Measurements from ENCODE around the gene BTN1A1. TPM values are rescaled to one million over a fixed set of nuclear protein-coding genes. Genes with fewer than 3 reads are reported as not detected.
"Not testable (repeated sequence)": the region's sequence is repeated elsewhere in the genome, so short reads cannot be mapped to it uniquely, and the experiment has no call there.

Gene BTN1A1
- total RNA-seq, 3 donors from 2014 or later = 0.10 TPM; not detected in 2

DNA sequence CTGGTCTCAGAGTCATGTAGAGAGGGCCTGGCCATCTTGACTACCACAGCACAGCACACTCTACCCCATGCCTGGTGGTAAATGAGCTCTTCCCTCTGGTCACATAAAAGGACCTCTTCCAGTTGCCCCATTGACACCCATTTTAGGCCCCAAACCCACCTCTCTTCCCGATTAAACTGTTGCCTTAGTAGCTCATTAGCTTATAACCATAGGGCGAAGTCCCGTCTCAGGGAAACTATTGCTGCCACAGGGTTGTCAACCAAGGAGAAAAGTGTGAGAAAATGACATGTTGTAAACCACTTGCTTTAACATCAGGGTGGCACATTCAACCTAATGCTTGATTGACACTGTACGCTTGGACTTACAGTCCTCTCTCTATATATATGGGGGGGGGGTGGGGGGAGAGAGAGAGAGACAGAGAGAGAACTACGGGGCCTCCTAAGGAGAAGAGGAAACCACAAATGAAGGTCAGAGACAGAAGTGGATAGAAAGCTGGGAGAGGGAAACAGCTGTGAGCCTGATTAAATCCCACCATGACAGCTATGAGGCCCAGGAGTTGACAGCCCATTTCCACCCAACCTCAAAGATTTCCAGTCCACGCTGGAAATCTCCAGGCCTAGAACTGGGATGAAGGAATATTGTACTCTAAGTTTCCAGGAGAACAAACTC is 14.9 kb upstream of the BTN1A1 start:
- ATAC-seq = no peak
- H3K36me3 Mint-ChIP-seq (ENCODE audit: insufficient read depth) = peaks cover 2% of the 10 kb centered on the region
- DNase-seq = no peak
- H3K4me3 Mint-ChIP-seq = no peak overlapping the region
- H3K9me3 Mint-ChIP-seq = peaks cover 7% of the 10 kb centered on the region
- H3K4me1 Mint-ChIP-seq (ENCODE audit: low read depth) = no peaks in the 10 kb centered on the region
- H3K27me3 Mint-ChIP-seq (ENCODE audit: low read depth) = no peaks in the 10 kb centered on the region

DNA sequence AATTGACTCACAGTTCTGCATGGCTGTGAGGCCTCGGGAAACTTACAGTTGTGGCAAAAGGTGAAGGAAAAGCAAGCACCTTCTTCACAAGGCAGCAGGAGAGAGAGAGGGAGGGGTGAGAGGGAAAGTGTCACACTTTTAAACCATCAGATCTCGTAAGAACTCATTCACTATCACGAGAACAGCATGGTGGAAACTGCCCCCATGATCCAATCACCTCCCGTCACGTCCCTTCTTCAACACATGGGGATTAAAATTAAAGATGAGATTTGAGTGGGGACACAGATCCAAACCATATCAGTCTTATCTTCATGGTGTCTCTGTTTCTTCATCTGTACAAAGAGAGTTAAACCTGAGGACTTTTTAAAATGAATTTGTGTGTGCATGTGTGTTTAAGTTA is 13.7 kb upstream of the BTN1A1 start:
- no peak for ATAC-seq
- Mint-ChIP-seq H3K9me3 (peaks cover 7% of the 10 kb centered on the region), H3K27me3 (ENCODE audit: low read depth) (no peaks in the 10 kb centered on the region), H3K4me3 (no peak overlapping the region), H3K4me1 (ENCODE audit: low read depth) (no peaks in the 10 kb centered on the region), H3K36me3 (ENCODE audit: insufficient read depth) (peaks cover 2% of the 10 kb centered on the region)
- DNase-seq = no peak

DNA sequence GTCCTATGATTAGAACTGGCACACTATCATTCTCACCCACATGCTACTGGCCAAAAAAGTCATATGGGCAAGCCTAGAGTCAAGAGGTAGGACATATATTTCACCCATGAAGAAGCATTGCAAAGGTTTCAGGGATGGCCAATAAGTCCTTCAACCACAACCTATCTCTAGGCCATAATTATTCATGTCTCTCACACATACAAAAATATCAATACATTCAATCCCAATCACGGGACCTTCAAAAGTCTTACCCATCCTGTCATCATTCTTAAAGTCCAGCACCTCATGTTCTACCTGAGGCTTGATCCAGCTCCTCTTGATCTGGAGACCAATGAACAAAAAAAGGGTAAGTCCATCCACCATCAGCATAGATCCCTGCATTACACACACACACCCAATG is 12.6 kb upstream of the BTN1A1 start:
- ATAC-seq (no peak), DNase-seq (no peak)
- H3K4me3 Mint-ChIP-seq = no peak overlapping the region
- H3K4me1 Mint-ChIP-seq (ENCODE audit: low read depth) = no peaks in the 10 kb centered on the region
- peaks cover 7% of the 10 kb centered on the region for H3K9me3 Mint-ChIP-seq
- H3K27me3 Mint-ChIP-seq (ENCODE audit: low read depth) = no peaks in the 10 kb centered on the region
- peaks cover 2% of the 10 kb centered on the region for H3K36me3 Mint-ChIP-seq (ENCODE audit: insufficient read depth)

DNA sequence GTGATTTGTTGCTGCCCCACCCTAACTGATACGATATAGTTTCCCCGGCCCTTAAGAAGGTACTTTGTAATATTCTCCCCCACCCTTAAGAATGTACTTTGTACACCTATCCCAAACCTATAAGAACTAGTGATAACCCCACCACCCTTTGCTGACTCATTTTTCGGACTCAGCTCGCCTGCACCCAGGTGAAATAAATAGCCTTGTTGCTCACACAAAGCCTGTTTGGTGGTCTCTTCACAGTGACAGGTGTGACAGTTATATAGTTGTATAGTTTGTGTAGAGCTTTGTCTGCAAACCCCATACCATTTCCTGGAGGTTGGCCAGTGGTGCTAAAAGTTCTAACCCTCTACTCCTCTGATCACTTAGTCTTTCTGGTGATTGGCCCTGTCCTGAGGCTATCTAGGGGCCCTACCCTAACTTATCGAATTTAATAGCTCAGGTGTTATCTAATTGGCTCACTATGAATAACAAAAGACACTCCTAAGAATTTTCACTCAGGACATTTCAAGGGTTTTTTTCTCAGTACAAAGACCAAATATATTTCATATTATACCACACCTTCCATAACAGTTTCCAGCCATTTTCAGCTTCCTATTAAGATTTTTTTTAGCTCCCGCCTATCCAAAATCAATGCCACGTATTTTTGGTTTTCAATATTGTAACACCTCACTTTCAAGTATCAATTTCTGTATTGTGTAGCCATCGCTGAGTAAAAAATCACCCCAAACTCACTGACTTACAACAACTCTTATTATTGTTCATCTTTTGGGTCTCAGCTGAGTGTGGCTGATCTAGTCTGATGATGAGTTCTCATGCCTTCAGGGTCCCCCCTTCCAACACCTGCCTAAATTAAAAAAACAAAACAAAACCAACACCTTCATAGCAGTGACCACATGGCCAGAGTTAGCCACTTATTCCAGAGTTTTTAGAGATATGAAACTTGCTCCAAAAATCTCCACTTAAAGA is 9.8 kb upstream of the BTN1A1 start:
- Mint-ChIP-seq H3K4me3 (no peak overlapping the region), H3K27me3 (ENCODE audit: low read depth) (no peaks in the 10 kb centered on the region), H3K9me3 (peaks cover 7% of the 10 kb centered on the region), H3K36me3 (ENCODE audit: insufficient read depth) (peaks cover 2% of the 10 kb centered on the region), H3K4me1 (ENCODE audit: low read depth) (no peaks in the 10 kb centered on the region)
- DNase-seq (no peak), ATAC-seq (no peak)

DNA sequence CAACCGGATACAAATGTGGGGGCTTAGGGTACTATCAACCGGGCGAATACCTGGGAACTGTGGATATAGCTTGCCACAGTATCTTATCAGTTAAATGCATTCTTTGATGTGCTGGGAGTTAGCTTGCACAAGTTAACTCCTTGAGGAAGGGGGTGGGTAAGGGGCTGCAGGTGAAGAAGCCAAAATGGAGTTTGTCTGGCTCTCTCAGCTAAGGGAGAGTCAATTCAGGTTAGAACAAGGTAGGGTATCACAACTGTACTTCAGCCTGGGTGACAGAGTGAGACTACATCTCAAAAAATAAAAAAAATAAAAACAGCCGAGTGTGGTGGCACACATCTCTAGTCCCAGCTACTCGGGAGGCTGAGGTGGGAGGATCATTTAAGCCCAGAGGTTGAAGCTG is 8.5 kb upstream of the BTN1A1 start:
- H3K4me1 Mint-ChIP-seq (ENCODE audit: low read depth) = no peaks in the 10 kb centered on the region
- no peak for ATAC-seq
- no peak overlapping the region for H3K4me3 Mint-ChIP-seq
- H3K27me3 Mint-ChIP-seq (ENCODE audit: low read depth) = peaks cover 2% of the 10 kb centered on the region
- DNase-seq = no peak
- peaks cover 2% of the 10 kb centered on the region for H3K36me3 Mint-ChIP-seq (ENCODE audit: insufficient read depth)
- peaks cover 7% of the 10 kb centered on the region for H3K9me3 Mint-ChIP-seq

DNA sequence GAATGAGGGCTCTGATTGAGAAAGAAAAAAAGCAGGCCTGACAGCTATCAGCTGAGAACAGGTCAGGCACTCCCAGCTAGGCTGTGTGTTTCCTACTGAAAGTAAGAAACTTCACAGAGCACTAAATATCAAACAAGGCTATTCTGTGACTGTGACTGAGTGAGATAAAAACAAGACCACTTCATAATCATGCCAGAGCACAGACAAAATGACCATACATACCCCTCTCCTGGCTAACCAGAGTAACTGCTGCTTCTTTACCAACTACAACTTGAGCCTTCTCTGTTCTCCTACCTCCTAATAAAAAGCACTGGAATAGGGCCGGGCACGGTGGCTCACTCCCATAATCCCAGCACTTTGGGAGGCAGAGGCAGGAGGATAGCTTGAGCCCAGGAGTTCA is 6.8 kb upstream of the BTN1A1 start:
- ATAC-seq (peak in 1 of 2 donors; percentile 18), DNase-seq (no peak)
- no peaks in the 10 kb centered on the region for H3K4me1 Mint-ChIP-seq (ENCODE audit: low read depth)
- H3K4me3 Mint-ChIP-seq = no peak overlapping the region
- no peaks in the 10 kb centered on the region for H3K9me3 Mint-ChIP-seq
- H3K36me3 Mint-ChIP-seq (ENCODE audit: insufficient read depth) = no peaks in the 10 kb centered on the region
- H3K27me3 Mint-ChIP-seq (ENCODE audit: low read depth) = peaks cover 2% of the 10 kb centered on the region

DNA sequence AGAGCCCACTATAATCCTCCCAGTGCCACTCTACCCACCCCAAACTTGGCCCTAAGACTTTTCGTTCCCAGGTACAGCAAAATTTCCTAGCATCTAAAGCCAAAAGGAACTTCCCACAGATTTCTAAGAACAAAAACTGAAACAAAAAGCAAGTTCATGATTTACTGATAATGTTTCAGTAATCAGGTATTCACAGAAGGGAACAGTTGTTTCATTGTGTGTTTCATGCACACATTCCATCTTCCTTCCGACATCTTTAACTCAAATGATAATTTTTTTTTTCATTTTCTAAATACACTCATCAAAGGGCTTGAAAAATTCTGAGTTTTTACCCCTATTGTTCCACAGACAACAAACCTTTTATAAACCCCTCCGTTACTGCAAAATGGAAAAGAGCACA is 6.0 kb upstream of the BTN1A1 start:
- Mint-ChIP-seq H3K4me3 (no peak overlapping the region), H3K27me3 (ENCODE audit: low read depth) (peaks cover 2% of the 10 kb centered on the region), H3K4me1 (ENCODE audit: low read depth) (no peaks in the 10 kb centered on the region), H3K36me3 (ENCODE audit: insufficient read depth) (no peaks in the 10 kb centered on the region), H3K9me3 (no peaks in the 10 kb centered on the region)
- DNase-seq (no peak), ATAC-seq (no peak)

DNA sequence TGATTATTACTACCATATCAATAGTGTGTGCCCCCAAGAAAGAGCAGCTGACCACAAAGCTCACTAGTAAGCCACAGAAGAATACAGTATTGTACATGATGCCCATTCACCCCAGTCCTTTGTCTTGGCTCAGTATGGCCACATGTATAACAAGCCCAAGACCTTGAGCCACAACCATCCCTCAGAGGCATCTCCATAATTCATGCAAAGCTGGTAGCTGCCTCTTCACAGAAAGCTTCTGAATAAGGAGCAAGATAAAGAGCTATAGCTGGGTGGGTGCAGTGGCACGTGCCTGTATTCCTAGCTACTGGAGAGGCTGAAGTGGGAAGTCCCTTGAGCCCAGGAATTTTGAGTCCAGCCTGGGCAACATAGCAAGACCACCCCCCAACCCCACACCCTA is 4.8 kb upstream of the BTN1A1 start:
- ATAC-seq = no peak
- Mint-ChIP-seq H3K36me3 (ENCODE audit: insufficient read depth) (no peaks in the 10 kb centered on the region), H3K27me3 (ENCODE audit: low read depth) (peaks cover 2% of the 10 kb centered on the region), H3K4me3 (no peak overlapping the region), H3K4me1 (ENCODE audit: low read depth) (no peaks in the 10 kb centered on the region), H3K9me3 (no peaks in the 10 kb centered on the region)
- DNase-seq = no peak

DNA sequence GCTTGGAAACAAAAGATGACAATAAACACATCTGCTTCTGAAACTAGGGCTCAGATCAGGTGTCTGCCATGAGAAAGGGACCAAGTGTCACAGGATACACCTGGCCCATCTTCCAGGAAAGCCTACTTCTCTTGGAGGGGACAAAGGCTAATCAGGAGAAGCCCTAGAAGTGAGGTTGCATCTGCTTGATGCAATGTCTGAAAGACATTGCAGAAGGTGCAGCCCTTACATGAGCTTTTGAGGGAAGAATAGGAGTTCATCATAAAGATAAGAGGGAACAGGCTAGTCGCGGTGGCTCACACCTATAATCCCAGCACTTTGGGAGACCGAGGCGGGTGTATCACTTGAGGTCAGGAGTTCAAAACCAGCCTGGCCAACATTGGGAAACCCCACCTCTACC is 2.5 kb upstream of the BTN1A1 start:
- no peaks in the 10 kb centered on the region for H3K36me3 Mint-ChIP-seq (ENCODE audit: insufficient read depth)
- peaks cover 12% of the 10 kb centered on the region for H3K4me1 Mint-ChIP-seq (ENCODE audit: low read depth)
- H3K27me3 Mint-ChIP-seq (ENCODE audit: low read depth) = peaks cover 15% of the 10 kb centered on the region
- no peaks in the 10 kb centered on the region for H3K9me3 Mint-ChIP-seq
- no peak overlapping the region for H3K4me3 Mint-ChIP-seq
- ATAC-seq (no peak), DNase-seq (no peak)

DNA sequence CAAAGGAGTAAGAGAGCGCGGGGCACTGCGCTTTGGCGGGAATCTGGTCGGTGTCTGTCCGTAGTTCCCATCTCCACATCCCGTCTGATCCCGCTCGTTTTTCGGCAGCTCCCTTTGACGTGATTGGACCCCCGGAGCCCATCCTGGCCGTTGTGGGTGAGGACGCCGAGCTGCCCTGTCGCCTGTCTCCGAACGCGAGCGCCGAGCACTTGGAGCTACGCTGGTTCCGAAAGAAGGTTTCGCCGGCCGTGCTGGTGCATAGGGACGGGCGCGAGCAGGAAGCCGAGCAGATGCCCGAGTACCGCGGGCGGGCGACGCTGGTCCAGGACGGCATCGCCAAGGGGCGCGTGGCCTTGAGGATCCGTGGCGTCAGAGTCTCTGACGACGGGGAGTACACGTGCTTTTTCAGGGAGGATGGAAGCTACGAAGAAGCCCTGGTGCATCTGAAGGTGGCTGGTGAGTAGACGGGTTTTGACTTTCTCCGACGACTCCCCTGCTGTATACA is 1.4 kb downstream of the BTN1A1 start:
- DNase-seq (peak; percentile 32), ATAC-seq (peak; percentile 77 to 83)
- H3K4me1 Mint-ChIP-seq (ENCODE audit: low read depth) = peaks cover 12% of the 10 kb centered on the region
- H3K36me3 Mint-ChIP-seq (ENCODE audit: insufficient read depth) = no peaks in the 10 kb centered on the region
- peaks cover 23% of the 10 kb centered on the region for H3K27me3 Mint-ChIP-seq (ENCODE audit: low read depth)
- H3K9me3 Mint-ChIP-seq = no peaks in the 10 kb centered on the region
- H3K4me3 Mint-ChIP-seq = peak overlapping the region; percentile 74

DNA sequence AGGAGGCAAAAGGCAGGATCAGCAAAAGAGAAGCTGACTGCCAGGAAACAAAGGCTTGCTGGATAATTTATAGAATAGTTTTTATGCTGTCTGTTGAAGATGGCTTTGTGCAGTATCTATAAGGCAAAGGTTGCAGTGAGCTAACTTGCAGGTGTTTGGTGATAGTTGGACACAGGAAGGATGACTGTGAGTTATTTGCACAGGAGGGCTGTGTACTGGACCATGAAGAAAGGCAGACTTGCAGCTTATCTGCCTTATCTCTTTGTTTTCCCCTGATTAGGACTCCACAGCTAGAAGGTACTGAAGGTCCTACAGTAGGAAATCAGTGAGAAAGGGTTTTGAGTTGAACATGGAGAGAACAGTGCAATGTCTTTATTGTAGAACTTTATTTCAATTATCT is 2.1 kb downstream of the BTN1A1 start:
- Mint-ChIP-seq H3K4me3 (peak overlapping the region; percentile 74), H3K36me3 (ENCODE audit: insufficient read depth) (no peaks in the 10 kb centered on the region), H3K9me3 (no peaks in the 10 kb centered on the region), H3K4me1 (ENCODE audit: low read depth) (peaks cover 12% of the 10 kb centered on the region), H3K27me3 (ENCODE audit: low read depth) (peaks cover 23% of the 10 kb centered on the region)
- no peak for DNase-seq
- peak in 1 of 2 donors; percentile 26 for ATAC-seq

DNA sequence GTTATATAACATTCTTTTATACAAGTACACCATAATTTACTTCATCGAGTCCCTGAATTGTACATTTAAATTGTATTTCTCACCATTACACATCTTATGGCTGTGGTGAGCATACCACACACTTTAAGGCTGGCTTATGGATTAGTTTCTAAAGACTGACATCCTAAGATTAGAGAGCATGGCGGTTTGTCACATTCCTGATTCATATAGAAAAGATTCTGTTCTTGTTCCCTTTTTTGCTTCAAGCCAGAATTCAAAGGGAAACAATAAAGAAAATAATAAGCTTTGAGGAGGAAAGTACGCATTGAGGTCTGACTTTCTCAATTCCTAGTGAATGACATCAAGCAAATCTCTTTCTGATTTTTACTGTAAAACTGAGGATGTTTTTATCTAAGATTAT is 2.5 kb downstream of the BTN1A1 start:
- ATAC-seq = no peak
- Mint-ChIP-seq H3K9me3 (no peaks in the 10 kb centered on the region), H3K36me3 (ENCODE audit: insufficient read depth) (no peaks in the 10 kb centered on the region), H3K4me1 (ENCODE audit: low read depth) (peaks cover 12% of the 10 kb centered on the region), H3K27me3 (ENCODE audit: low read depth) (peaks cover 23% of the 10 kb centered on the region), H3K4me3 (no peak overlapping the region)
- no peak for DNase-seq

DNA sequence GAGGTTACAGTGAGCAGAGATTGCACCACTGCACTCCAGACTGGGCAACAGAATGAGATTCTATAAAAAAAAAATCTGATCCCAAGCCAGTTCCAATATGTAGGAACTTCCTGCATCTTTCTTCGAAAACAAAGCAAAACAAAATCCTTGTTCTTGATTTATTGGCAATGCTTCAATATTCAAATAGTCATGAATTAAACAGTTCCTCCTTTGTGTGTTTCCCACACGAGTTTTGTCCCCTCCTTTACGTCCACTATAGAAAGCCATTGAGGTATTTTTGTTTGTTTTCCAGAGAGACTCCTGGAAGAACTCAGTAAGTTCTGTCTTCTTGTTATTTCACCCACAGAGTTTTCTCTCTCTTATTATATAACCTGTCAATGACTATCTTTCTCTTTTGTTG is 7.6 kb downstream of the BTN1A1 start:
- Mint-ChIP-seq H3K27me3 (ENCODE audit: low read depth) (peaks cover 10% of the 10 kb centered on the region), H3K36me3 (ENCODE audit: insufficient read depth) (no peaks in the 10 kb centered on the region), H3K4me1 (ENCODE audit: low read depth) (no peaks in the 10 kb centered on the region), H3K4me3 (no peak overlapping the region), H3K9me3 (no peaks in the 10 kb centered on the region)
- ATAC-seq (no peak), DNase-seq (no peak)

DNA sequence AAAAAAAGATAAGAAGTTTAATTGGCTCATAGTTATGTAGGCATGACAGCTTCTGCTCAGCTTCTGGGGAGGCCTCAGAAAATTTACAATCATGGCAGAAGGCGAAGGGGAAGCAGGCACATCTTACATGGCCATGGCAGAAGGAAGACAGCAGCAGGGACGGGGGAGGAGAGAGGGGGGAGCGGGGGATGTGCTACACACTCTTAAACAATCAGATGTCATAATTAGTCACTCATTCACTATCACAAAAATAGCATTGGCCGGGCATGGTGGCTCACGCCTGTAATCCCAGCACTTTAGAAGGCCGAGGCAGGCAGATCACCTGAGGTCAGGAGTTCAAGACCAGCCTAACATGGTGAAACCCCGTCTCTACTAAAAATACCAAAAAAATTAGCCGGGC is 10.9 kb downstream of the BTN1A1 start:
- H3K4me3 Mint-ChIP-seq; ATAC-seq; H3K36me3 Mint-ChIP-seq (ENCODE audit: insufficient read depth); H3K4me1 Mint-ChIP-seq (ENCODE audit: low read depth); DNase-seq; H3K9me3 Mint-ChIP-seq; H3K27me3 Mint-ChIP-seq (ENCODE audit: low read depth): not testable (repeated sequence)

DNA sequence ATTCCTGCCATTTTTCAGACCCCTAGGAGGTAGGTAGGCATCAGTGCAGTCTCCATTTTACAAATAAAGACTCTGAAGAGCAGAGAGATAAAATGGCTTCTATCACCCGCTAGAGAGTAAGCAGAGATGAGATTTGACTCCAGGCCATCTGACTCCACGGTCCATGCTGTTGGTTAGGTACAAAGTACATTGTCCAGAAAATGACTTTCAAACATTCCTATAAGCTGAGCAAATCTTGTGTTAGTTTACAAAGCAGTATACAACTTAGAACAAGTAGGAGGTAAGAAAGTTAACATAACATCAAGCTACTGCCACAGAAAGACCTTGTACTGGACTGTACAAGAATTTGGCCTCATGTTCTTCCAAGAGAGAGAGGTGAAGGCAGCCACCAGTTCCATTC is 14.9 kb downstream of the BTN1A1 start:
- ATAC-seq = no peak
- Mint-ChIP-seq H3K9me3 (no peaks in the 10 kb centered on the region), H3K36me3 (ENCODE audit: insufficient read depth) (no peaks in the 10 kb centered on the region), H3K4me1 (ENCODE audit: low read depth) (peaks cover 4% of the 10 kb centered on the region), H3K27me3 (ENCODE audit: low read depth) (no peaks in the 10 kb centered on the region), H3K4me3 (no peak overlapping the region)
- no peak for DNase-seq

Measured in activated T-cell treated with anti-CD3 and anti-CD28 coated beads, Interleukin-2, amount 50 U/mL, for 4 hours (primary cell).